Measurements from ENCODE around the gene ZNF831.
A peak's percentile ranks its signal among the peaks of the same experiment; 100 is the strongest.

Gene ZNF831

DNA sequence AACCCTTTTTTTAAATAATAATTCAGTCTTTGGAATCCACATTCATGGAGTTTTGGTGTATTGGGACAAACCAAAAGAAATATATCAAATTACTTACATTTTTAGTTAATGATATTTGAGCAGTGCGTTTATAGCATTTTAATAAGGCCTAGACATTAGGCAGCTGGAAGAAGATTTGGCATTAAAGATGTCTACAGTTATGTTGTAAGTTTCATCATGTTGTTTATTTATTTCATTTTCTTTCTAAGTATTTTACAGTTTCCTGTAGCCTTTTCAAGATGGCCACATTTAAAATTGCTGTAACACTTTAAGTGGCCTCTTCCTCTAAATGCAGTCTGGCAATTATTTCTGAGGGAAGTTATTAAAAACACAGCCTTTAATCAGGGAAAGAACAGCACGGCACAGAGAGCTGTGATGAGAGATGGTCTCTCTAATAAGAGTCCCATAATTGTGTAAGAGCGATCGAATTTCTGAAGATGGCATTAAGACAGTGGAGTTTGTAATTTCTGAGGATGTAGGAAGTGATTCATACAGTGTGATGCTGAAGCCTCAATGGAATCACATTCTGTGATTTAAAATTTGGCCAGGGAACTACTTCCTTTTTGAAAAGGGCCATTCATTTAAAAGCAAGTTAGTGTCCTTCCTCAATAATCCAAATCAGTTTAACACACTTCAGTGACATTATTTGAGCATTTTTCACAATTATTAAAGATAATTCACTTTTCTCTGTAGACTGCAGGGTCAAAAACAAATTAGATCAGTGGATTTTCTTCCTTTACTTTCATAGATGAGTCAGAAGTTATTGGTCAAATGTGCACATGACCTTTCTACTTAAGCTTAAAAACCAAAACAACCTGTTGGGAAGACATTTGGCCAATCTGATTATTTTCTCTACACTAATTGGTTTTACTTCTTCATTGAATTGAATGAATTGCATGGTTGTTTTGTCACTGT, 84.4 kb downstream of the ZNF831 start:
- DNase-seq (ENCODE audit: low spot score) = no peak

DNA sequence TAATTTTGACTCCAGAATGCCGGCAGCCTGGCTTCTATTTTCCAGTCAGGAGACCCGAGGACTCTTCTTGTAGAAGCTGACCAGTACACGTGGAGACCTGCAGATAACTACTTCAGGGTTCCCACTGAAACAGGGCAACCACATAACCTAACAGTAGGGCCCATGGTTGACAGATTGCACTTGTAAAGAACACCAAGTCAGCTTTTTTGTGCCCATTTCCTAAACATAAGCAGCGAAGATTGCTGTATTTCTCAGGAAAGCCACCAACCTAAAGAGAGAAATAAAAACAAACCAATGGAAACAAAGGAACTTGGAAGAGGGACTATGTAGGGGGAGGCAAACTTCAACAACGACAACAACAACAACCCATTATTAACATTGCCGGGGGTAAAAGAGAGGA, 86.7 kb downstream of the ZNF831 start:
- DNase-seq (ENCODE audit: low spot score) = no peak

DNA sequence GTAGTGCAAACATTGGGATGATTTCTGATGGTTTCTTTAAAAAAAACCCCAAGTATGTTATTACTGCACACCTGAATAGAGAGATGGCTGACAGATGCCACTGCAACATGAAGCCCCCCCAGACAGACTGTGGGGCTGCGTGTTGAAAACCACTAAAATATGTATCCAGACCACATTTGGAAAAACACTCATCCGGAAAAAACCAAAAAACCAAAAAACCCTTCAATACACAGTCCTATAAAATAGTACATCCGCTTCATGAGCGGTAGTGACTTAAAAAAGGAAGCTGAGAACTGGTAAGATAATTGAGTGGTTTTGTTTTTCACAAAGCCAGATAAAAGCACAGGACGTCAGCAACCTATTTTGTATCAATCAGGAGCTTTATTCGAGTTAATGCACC, 89.7 kb downstream of the ZNF831 start:
- no peak for DNase-seq (ENCODE audit: low spot score)

DNA sequence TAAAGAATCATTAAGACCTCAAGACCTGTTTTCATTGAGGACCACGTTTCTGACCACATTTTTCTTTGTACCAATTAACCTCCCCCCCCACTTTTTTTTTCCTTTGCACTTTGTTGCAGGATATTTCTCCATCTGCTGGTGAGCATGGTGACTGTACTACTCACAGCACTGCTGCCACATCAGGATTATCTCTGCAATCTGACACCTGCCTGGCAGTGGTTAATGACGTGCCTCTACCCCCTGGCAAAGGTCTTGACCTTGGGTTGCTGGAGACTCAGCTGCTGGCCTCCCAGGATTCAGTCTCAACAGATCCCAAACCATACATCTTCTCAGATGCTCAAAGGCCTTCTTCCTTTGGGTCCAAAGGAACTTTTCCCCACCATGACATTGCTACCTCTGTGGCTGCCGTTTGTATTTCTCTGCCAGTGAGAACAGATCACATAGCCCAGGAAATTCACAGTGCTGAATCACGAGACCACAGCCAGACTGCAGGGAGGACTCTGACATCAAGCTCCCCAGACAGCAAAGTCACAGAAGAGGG, 90.2 kb downstream of the ZNF831 start:
- peak; percentile 26 for DNase-seq (ENCODE audit: low spot score)

DNA sequence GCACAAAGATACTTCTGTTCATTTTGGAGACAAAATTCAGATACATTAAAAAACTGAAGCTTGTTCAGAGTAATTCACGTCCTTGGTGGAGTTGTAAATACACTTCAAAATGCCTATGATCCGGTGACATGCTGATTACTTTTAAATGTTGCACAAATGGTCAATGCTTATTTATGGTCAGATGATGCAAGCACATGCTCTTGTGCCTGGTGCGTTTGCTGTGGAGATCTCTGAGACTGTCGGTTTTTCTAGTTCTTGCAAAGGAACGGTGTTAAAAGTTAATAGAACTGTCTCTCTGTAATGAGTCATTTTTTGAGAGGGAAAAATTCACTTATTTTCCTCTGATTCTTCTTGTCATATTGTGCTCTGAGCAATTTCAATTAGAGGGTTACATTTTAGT, 91.6 kb downstream of the ZNF831 start:
- no peak for DNase-seq (ENCODE audit: low spot score)

DNA sequence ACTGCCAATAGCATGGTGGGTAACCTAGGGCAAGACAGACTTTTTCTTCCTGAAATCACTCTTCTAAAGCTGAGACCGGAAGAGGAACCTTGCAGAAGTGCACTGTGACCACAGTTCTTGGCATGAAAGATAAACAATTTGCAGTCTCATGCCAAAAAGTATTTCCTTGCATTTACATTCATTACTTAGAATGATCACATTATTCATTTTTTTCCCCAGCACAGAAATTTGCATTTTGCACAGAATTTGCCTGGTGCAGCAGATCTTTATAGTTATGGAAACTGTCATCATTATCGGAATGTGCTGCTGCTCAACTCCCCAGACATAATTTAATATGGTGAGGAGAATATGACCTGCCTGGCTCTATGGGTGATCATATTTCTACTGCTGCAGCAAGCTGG, 94.6 kb downstream of the ZNF831 start:
- DNase-seq (ENCODE audit: low spot score) = no peak

DNA sequence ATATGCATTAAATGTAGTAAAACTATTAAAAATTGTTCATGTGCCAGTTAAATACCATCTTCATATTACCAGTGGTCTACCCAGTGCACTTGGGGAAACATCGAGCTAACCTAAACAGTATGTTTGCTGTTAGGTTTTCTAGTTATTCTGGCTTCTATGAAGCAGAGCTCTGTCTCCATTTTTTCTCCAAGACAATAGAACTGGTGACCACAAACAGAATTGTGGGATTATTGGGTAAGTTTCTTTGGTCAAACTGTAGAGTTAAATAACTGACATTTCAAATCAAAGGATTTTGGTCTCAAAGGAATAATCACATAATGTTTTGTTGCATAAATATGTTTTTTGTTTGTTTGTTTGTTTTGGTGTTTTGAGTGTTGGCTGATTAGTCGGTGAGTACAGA, 96.3 kb downstream of the ZNF831 start:
- DNase-seq (ENCODE audit: low spot score) = no peak

DNA sequence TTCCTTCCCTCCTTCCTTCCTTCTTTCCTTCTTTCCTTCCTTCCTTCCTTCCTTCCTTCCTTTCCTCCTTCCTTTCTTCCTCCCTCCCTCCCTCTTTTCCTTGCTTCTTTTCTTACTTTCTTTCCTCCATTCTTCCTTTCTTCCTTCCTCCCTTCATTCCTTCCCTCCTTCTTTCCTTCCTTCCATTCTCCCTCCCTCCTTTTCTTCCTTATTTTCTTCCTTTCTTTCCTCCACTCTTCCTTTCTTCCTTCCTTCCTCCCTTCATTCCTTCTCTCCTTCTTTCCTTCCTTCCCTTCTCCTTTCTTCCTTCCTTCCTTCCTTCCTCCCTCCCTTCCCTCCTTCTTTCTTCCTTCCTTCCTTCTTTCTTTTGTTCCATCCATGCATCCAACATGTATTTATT, 101.7 kb downstream of the ZNF831 start:
- DNase-seq (ENCODE audit: low spot score) = no peak

DNA sequence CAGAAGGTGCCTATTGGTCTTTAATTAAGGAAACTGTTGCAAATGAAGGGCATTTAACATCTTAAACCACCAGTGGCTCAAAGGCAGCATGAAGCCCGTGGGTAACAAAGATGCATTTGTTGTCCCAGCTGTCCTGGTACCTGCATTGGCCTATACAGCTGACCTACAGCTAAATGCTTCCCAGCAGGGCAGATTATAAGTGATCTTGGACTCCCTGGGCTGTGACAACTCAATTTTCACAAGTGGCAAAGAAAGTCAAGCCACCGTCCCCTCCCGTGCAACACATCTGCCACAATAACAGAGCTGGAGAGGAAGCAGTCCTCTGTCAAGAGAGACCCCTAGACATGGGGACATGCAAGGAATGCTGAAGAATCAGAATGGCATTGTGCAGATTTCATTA, 105.2 kb downstream of the ZNF831 start:
- no peak for DNase-seq (ENCODE audit: low spot score)

DNA sequence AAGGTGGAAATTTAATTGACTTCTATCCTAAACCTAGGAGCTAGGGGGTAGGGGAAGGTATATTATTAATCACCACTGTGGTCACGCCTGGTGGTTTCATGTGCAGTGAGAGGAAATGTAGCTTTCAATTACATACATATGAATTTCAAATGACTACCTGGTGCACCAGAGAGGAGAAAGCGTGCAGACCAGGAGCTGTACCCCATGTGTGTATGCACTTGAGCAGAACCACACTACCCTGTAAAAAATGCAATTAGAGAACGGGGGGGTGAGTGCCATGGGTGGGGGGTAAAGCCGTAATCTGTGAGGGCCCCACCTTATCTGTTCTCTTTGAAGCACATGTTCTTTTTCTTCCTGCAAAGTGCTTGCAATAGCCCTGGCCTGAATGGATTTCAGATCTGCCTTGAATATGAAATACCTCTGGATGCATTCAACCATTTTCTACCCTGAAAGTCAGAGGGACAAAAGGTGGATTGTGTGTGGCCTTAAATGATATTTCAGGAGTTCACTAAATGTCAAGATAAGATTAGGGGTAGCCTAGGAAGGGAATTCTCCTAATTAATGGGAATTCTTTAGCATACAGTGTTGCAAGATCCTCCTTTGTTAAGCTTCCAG, 105.9 kb downstream of the ZNF831 start:
- no peak for DNase-seq (ENCODE audit: low spot score)

DNA sequence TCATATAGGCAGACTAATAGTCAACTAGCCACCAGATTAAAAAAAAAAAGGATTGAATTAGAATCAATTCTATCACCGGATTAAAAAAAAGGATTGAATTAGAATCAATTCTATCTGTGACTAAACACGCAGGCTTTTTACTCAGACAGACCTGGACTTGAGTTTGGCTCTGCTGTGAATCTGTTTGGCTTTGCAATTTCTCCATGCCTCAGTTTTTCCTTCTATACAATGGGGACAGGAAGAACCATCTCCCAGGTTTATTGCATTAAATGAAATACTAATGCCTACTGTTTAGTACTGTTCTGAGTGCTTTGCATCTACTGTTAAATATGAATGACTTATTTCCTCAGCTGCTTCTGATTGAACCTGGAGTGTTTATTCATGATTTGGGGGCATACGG, 106.8 kb downstream of the ZNF831 start:
- no peak for DNase-seq (ENCODE audit: low spot score)

DNA sequence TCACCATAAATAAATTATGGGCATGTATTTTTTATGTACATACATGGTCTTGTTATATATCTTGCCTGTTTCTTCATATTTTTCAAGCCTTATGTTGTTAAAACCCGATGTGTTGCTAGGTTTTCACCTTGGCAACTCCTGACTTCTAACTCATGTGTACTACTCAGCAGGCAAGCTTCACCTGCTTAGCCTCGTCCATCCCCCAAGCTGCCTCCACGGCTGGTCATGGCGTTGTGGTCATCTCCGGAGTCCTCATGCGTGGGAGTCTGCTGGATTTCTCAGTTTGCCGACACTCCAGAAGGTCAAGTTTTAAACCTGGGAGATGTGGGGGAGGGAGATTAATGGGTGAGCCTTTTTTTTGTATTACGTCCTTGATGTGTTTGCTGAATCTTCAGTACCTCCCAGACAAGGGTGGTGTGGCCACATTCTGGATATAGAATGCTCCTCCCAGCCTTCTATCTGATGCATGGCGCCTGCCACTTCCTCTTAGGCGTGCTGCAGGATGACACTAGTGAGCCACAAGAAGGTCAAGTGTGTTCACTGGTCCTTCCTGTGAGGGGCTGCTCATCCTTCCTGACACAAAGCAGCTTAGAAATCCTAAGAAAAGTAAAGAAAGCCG, 110.2 kb downstream of the ZNF831 start:
- no peak for DNase-seq (ENCODE audit: low spot score)

DNA sequence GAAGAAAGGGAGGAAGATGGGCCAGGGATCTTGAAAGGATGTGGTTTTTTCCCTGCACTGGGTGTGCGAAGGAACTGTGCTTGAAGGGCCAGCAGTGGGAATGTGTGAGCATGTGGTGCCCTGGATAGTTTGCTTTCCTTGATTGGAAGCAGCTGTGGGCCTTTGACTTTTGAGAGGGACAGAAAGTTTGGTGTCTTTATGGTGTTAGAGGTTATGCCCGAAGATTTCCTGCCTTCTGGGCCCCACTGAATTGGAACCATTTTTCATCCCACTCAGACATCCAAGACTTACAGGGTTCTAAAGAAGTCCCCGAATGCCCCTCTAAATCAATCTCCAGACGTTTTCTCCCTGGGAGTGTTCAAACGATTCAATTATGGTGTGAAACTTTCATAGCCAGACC, 113.3 kb downstream of the ZNF831 start:
- DNase-seq (ENCODE audit: low spot score) = no peak

DNA sequence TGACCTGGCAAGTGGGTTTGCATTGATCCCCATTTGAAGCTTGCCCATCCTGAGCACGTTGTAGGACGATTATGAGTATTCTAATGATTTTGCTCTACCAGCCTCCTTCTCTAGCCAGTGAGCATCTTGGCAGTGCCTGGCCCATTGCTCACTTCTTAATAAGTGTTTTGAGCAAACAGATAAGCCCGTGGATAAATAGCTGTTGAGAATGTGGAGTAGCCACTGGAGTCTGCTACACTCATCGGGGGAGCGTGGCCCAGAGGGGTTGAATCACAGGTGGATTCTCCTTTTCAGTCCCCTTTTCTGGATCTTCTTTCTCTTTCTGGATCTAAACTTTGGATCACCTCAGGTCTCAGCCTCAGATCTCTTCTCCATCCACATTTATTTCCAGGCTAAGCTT, 120.8 kb downstream of the ZNF831 start:
- no peak for DNase-seq (ENCODE audit: low spot score)

DNA sequence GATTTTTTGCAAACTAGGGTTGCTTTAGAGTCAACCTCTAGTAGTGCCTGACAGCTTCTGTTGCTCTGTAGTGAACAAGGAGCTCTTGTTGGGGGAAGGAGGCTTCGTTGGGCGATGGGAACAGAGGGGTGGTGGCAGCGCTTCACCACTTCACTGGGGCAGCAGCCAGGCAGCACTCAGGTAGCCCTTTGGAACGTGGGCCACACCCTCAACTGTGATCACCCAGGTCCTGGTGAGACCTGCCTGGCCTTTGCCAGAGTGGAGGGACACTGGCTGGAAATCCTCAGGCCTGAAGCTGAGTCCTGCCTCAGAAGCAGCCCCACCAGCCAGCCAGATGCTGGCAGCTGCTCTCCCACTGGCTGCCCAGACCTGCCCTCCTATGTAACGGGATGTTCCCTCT, 126.4 kb downstream of the ZNF831 start:
- DNase-seq (ENCODE audit: low spot score) = no peak

DNA sequence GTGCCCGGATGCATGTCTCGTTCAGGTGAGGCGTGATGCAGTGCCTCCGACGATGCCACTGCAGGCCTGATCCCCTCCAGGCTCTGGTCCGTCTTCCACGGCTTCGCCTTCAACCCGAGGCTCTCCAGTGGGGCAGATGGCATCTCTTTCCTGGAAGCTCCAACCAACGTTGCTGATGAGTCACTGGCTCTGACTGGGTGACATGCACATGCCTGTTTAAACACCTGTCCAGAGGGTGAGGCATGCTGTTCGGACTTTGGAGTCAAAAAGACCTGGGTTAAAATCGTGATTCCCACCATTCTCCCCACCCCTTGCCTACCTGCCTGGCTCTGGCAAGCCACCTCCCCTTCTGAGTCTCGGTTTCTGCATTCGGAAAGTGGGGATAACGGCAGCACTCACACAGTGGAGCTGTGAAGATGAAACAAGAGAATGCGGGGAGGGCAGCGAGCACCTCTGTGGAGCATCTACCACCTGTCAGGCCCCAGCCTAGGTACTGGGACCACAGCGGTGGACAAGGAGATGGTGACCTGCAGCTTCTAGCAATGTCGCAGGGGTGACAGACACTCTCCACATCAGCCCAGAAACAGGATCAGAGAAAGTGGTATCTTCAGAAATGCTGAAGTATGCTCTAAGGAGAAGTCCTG, 128.2 kb downstream of the ZNF831 start:
- no peak for DNase-seq (ENCODE audit: low spot score)

DNA sequence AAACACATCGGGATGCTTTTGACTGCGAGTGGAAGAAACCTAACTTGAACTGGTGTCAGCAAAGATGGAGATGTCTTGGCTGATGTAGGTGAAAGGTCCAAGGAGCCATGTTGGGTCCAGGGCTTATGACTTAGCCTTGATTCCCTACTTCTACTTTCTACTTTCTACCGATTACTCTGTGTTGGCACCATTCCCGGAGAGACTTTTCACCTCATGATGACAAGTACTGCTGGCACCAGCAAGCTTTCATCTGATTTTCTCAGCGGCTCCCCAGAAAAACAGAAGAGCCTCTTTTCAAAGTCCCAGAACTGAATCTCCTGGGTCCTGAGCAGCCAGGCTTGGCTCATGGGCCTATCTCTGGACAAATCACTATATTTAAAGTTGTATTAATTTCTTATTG, 131.9 kb downstream of the ZNF831 start:
- DNase-seq (ENCODE audit: low spot score) = no peak

DNA sequence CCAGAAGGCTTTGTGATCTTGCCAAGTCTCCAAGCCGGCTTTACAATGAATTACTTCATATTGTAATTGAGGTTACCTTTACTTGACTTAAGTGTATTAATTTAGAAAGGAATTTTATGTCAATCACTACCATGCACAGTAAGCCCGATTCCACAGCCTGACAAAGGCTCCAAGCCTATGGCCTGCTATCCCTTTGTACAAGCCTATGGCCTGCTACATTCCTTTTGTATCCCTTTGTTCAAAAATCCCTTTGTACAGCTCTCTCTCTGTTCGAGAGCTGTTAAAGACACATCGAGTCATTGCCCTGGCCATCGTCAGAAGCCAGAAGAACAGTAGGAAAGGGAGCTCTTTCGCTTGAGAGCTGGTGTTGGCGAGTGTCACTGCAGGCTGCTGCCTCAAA, 134.1 kb downstream of the ZNF831 start:
- DNase-seq (ENCODE audit: low spot score) = no peak

DNA sequence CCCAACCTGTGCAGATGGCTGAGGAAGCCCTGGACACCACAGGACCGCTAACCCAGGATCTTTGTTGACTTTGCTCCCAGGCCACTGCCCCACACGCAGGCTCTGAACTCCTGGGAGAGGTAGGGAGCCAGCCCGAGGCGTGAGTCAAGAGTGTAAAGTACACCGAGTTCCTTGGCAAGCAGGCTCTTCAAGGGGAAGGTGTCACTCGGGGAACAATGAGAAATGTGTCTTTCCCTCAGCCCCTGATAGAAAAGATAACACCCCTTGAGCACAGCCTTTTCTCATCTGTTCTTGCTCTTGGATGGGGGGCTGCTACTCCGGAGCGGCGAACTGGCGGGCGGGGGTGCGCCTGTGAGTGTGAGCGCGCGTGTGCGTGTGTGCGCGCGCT, 136.3 kb downstream of the ZNF831 start:
- no peak for DNase-seq (ENCODE audit: low spot score)

DNA sequence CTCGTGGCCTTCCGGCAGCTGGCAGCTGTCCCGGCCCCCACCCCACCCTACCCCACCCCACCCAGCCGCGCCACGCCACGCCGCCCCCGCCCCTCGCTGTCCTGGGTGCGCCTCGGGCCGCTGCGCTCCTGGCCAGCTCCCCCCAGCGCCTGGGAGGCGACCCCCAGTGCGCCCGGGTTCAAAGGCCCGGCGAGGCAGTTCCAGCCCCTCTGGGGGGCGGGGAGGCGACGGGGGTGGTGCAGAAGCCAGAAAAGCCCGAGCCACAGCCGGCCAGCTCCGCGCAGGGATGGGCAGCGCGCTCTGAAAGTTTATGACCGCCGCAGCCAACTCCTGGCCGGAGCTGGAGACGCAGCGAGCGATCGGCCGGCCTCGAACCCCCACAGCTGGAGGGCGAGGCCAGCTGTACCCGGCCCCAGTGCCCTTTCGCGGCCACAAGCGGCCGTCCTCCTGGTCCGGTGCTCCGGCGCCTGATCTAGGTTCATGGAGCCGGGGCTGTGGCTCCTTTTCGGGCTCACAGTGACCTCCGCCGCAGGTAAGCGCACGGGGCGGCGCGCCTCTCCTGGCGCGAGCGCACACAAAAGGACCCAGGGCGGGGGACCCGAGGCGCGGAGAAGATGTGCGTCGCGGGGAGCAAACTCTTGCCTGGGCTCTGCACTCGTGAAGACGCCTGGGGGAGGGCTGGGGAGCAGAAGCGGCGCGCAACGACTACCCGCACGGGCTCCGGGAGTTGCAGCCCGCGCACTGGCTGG, 136.9 kb downstream of the ZNF831 start, which contains the start of gene EDN3:
Gene EDN3 (plus strand): TSS at position 279 of the 749 bp plus-strand sequence. CDS start 202 bp downstream, at position 481.
- no peak for DNase-seq (ENCODE audit: low spot score)

DNA sequence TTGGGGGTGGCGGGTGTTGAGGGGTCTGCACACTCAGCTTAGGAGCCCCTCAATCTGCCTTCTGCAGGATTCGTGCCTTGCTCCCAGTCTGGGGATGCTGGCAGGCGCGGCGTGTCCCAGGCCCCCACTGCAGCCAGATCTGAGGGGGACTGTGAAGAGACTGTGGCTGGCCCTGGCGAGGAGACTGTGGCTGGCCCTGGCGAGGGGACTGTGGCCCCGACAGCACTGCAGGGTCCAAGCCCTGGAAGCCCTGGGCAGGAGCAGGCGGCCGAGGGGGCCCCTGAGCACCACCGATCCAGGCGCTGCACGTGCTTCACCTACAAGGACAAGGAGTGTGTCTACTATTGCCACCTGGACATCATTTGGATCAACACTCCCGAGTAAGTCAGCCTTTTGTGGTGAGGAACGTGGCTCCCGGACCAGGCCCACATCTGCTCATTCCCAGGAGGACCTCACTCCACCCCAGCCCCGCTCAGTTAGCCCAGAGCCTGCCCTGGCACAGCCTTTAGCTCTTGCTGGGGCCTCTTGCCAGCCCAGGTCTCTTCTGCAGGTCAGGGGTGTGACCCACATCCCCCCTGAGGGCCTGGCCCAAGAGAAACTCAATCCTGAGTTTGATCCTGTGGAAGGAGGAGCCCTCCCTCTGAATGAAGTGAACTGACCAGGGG, 137.9 kb downstream of the ZNF831 start:
- DNase-seq (ENCODE audit: low spot score) = no peak
